ENCODE data around the gene PELI1.

The PELI1 gene

DNA sequence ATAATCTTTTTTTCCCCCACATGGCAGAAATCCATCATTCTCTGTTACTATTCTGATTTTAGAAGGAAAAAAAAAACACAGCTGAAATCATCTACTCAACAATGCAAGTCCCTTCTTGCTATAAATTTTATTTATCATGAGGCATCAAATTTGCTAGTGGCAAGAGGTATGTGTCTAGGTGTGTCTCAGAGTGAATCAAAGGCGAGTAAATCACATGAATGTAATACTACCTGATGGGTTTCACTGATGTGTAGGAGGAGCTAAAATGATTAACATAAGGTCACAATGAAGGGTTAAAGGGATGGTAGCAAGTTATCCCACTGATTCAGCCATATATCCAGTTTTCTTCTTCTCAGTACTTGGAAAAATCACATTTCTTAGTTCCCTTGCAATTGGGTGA lies 24.5 kb upstream of the PELI1 start:
- no peak for DNase-seq (ENCODE audit: low read depth)
- H3K4me3 ChIP-seq (ENCODE audit: low read length), result no peak overlapping the region
- TF ChIP-seq, protein P1, sequence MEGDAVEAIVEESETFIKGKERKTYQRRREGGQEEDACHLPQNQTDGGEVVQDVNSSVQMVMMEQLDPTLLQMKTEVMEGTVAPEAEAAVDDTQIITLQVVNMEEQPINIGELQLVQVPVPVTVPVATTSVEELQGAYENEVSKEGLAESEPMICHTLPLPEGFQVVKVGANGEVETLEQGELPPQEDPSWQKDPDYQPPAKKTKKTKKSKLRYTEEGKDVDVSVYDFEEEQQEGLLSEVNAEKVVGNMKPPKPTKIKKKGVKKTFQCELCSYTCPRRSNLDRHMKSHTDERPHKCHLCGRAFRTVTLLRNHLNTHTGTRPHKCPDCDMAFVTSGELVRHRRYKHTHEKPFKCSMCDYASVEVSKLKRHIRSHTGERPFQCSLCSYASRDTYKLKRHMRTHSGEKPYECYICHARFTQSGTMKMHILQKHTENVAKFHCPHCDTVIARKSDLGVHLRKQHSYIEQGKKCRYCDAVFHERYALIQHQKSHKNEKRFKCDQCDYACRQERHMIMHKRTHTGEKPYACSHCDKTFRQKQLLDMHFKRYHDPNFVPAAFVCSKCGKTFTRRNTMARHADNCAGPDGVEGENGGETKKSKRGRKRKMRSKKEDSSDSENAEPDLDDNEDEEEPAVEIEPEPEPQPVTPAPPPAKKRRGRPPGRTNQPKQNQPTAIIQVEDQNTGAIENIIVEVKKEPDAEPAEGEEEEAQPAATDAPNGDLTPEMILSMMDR (conservative IDR thresholded peaks at IDR 0.05; ENCODE audit: low read length), result no peak

DNA sequence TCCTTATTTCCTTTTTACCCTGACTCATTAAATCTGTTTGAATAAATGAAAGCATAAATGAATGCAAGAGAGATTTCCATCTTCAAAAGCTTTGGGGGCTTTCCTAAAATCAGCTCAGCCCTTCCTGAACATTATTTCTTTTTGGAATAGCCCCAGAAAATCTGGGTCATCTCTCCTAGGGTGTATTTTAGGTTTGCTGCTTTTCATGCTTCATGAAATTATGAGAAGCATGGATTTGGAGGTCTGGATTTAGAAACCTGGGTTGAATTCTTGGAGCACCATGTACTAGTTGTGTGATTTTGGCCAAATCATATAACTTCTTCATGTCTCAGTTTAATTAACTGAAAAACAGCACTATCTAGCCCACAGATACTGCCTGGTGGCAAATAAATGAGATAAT lies 24.0 kb upstream of the PELI1 start:
- H3K4me3 ChIP-seq (ENCODE audit: low read length), result no peak overlapping the region
- TF ChIP-seq, protein P1 (conservative IDR thresholded peaks at IDR 0.05; ENCODE audit: low read length), result no peak
- DNase-seq (ENCODE audit: low read depth), result no peak

DNA sequence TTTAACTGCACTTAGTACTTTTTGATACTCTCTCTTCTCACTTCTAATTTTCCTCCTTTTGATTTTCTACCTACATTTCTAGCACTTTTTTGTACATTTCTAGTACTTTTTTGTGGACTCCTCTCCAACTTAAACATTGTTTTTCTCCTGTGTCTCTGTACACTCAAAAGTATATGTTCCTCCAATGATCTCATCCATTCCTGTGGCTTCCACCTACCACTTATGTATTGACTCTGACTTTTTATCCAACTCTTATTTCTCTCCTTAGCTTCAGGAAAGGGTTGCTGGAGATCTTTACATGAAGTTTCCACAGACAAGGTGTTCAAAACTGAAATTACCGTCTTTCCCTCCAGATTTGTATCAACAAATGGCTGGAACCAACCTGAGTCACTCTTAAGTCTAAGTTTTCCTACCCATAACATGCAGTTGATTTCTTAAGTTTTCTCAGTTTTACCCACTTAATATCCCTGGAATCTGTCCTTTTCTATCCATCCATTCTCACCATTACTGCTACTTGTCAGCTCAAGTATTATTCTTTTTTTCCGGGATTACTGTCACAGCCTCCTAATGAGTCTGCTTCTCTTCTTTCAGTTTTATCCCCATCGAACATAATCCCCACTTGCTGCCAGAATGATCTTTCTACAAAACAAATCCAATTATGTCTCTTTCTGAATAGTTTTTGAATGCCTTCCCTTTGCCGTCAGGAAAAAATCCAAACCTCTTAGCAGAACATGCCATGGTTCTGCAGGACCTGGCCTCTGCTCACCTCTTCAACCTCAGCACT lies 22.6 kb upstream of the PELI1 start:
- TF ChIP-seq, protein P1 (conservative IDR thresholded peaks at IDR 0.05; ENCODE audit: low read length), result no peak
- no peak overlapping the region for H3K4me3 ChIP-seq (ENCODE audit: low read length)
- DNase-seq (ENCODE audit: low read depth), result no peak

GRCh38 chr2:64166212-64166611 lies 22.0 kb upstream of the PELI1 start:
- H3K4me3 ChIP-seq (ENCODE audit: low read length), result no peak overlapping the region
- TF ChIP-seq, protein P1 (conservative IDR thresholded peaks at IDR 0.05; ENCODE audit: low read length), result no peak
- no peak for DNase-seq (ENCODE audit: low read depth)

DNA sequence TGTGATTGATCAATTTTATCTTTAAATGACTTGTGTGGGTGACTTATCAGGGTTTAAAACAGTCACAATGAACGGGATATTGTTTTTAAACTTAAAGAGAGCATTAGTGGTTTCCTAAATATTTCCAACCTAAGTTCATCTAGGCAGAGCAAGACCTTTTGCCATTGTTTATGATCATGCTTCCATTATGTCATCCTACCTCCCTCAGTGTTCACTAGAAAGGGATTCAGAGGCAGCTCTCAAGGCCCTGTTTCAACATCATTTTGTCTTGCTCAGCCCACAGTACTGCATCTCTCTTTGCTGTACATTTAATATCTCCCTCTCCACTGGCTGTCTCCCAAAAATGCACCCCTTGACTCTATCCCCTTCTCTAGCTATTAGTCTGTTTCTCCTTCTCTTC lies 21.5 kb upstream of the PELI1 start:
- H3K4me3 ChIP-seq (ENCODE audit: low read length), result no peak overlapping the region
- TF ChIP-seq, protein P1 (conservative IDR thresholded peaks at IDR 0.05; ENCODE audit: low read length), result no peak
- no peak for DNase-seq (ENCODE audit: low read depth)

DNA sequence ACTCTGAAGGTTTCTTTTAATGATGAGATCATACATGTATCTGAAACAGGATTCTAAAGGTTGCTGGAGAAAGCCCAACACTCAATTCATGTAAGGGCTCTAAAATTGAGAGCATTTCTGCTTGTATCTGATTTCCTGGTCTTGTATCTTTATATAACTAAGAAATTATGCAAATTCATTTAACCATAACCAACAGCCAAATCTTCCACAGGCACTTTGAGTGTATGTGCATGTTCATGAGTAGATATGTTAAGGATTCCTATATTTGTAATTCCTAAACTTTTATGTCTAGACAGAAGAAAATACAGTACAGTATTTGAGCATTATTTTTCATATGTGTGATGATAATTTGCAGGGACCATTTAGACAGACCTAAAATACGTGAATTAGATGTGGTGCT lies 20.4 kb upstream of the PELI1 start:
- H3K4me3 ChIP-seq (ENCODE audit: low read length), result no peak overlapping the region
- no peak for DNase-seq (ENCODE audit: low read depth)
- TF ChIP-seq, protein P1 (conservative IDR thresholded peaks at IDR 0.05; ENCODE audit: low read length), result no peak

DNA sequence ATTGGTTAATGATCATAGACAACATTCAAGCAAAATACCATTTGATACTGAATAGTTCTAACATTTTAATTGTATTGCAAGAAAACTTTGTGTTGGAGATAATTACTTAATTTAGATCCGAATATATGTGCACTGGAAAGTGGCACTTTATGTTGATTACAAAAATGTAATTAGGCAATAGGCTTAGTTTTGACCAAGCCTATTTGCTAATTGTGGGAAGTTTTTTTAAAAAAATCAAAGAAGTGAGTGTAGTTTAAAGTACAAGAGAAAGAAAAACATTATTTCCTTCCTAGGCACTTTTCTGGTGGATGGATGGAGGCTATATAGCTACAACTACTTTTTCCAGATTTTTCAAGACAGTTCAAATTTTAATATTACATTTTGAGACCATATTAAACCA lies 18.3 kb upstream of the PELI1 start:
- TF ChIP-seq, protein P1 (conservative IDR thresholded peaks at IDR 0.05; ENCODE audit: low read length), result no peak
- no peak for DNase-seq (ENCODE audit: low read depth)
- H3K4me3 ChIP-seq (ENCODE audit: low read length), result no peak overlapping the region

Data from AG10803 (cell line).